Measurements from ENCODE around the gene OR1E2. TPM values are rescaled to one million over a fixed set of nuclear protein-coding genes. Genes with fewer than 3 reads are reported as not detected.
"Not testable (repeated sequence)": the region's sequence is repeated elsewhere in the genome, so short reads cannot be mapped to it uniquely, and the experiment has no call there.

OR1E2 gene
- total and polyA plus RNA-seq, 4 donors = not detected

GRCh38 chr17:3401786-3402185 is 31.9 kb downstream of the OR1E2 start:
- H3K27me3 ChIP-seq (ENCODE audit: control insufficient read depth in 3 of 3, insufficient read depth in 3 of 3, low read length in 2 of 3) = no peaks in the 10 kb centered on the region
- peaks cover 0 to 4% (median 2%) of the 10 kb centered on the region in 4 donors for H3K9me3 ChIP-seq (ENCODE audit: control insufficient read depth in 4 of 4, insufficient read depth in 3 of 4, low read length in 3 of 4)
- no peak overlapping the region for H3K4me3 ChIP-seq
- no peak for ATAC-seq (ENCODE audit: insufficient read depth, low FRiP score)
- TF ChIP-seq CTCF (IDR thresholded peaks at IDR 0.05; ENCODE audit: control extremely low read depth, extremely low read depth) = no peak
- peaks cover 0 to 5% (median 0%) of the 10 kb centered on the region in 5 donors for H3K4me1 ChIP-seq (ENCODE audit: control insufficient read depth in 5 of 5, insufficient read depth in 5 of 5, low read length in 5 of 5)
- H3K9ac ChIP-seq (ENCODE audit: insufficient read depth in 1 of 2, low read length in 2 of 2) = no peak overlapping the region
- 55 to 56% methylated on average over 2 of the region's 2 CpGs for WGBS, 2 donors
- no peaks in the 10 kb centered on the region for H3K36me3 ChIP-seq (ENCODE audit: control insufficient read depth in 4 of 4, insufficient read depth in 4 of 4, low read length in 4 of 4)
- H3K27ac ChIP-seq (ENCODE audit: low read depth in 1 of 2, low read length in 1 of 2) = no peak overlapping the region
- DNase-seq = no peak

DNA sequence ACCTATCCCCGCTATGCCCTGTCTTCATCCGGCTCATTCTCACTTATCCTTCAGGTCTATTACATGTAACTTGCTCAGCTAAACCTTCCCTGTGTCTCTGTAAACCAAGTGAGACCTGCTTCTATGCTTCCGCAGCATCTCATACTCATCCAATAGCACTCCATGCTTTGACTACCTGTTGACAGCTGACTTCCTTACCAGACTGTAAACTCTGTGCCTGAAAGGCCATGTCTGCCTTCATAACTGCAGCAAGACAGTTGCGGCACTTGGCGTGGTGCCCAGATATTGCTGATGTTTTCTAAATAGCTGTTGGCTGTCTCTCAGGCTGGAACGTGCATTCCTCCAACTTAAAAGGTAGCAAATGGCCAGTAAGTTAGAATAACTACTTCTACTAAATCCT is 33.6 kb downstream of the OR1E2 start:
- ATAC-seq (ENCODE audit: insufficient read depth, low FRiP score) (no peak), DNase-seq (peak; percentile 40 to 66 (median 55))
- TF ChIP-seq CTCF (IDR thresholded peaks at IDR 0.05; ENCODE audit: control extremely low read depth, extremely low read depth) = no peak
- Histone ChIP-seq H3K27ac (ENCODE audit: low read depth in 1 of 2, low read length in 1 of 2) (no peak overlapping the region), H3K9ac (ENCODE audit: insufficient read depth in 1 of 2, low read length in 2 of 2) (no peak overlapping the region), H3K4me3 (no peak overlapping the region), H3K36me3 (ENCODE audit: control insufficient read depth in 4 of 4, insufficient read depth in 4 of 4, low read length in 4 of 4) (no peaks in the 10 kb centered on the region), H3K4me1 (ENCODE audit: control insufficient read depth in 5 of 5, insufficient read depth in 5 of 5, low read length in 5 of 5) (peaks cover 0 to 5% (median 0%) of the 10 kb centered on the region in 5 donors), H3K27me3 (ENCODE audit: control insufficient read depth in 3 of 3, insufficient read depth in 3 of 3, low read length in 2 of 3) (no peaks in the 10 kb centered on the region), H3K9me3 (ENCODE audit: control insufficient read depth in 4 of 4, insufficient read depth in 3 of 4, low read length in 3 of 4) (peaks cover 0 to 4% (median 0%) of the 10 kb centered on the region in 4 donors)
- WGBS, 2 donors = 60 to 62% methylated on average over 6 of the region's 6 CpGs

GRCh38 chr17:3398310-3398709 is 35.3 kb downstream of the OR1E2 start, which contains the start of gene OR1E1:
Gene OR1E1 (minus strand): TSS chr17:3398410. CDS start chr17:3398410, 0 bp downstream.
- DNase-seq (no peak), ATAC-seq (ENCODE audit: insufficient read depth, low FRiP score) (no peak)
- H3K9ac ChIP-seq (ENCODE audit: insufficient read depth in 1 of 2, low read length in 2 of 2) = no peak within 1 kb of the TSS
- H3K4me3 ChIP-seq = no peak within 1 kb of the TSS
- WGBS, 2 donors = 91 to 92% methylated on average over 1 of the region's 1 CpG
- H3K9me3 ChIP-seq (ENCODE audit: control insufficient read depth in 4 of 4, insufficient read depth in 3 of 4, low read length in 3 of 4) = peaks cover 0 to 4% (median 0%) of the 10 kb centered on the region in 4 donors
- H3K27me3 ChIP-seq (ENCODE audit: control insufficient read depth in 3 of 3, insufficient read depth in 3 of 3, low read length in 2 of 3) = no peaks in the 10 kb centered on the region
- H3K4me1 ChIP-seq (ENCODE audit: control insufficient read depth in 5 of 5, insufficient read depth in 5 of 5, low read length in 5 of 5) = peaks cover 0 to 5% (median 0%) of the 10 kb centered on the region in 5 donors
- H3K36me3 ChIP-seq (ENCODE audit: control insufficient read depth in 4 of 4, insufficient read depth in 4 of 4, low read length in 4 of 4) = no peaks in the 10 kb centered on the region
- no peak for TF ChIP-seq CTCF (IDR thresholded peaks at IDR 0.05; ENCODE audit: control extremely low read depth, extremely low read depth)
- H3K27ac ChIP-seq (ENCODE audit: low read depth in 1 of 2, low read length in 1 of 2) = no peak within 1 kb of the TSS

- H3K27ac ChIP-seq (ENCODE audit: low read depth in 1 of 2, low read length in 1 of 2); H3K9me3 ChIP-seq (ENCODE audit: control insufficient read depth in 4 of 4, insufficient read depth in 3 of 4, low read length in 3 of 4); H3K9ac ChIP-seq (ENCODE audit: insufficient read depth in 1 of 2, low read length in 2 of 2); H3K4me3 ChIP-seq; ATAC-seq (ENCODE audit: insufficient read depth, low FRiP score); H3K36me3 ChIP-seq (ENCODE audit: control insufficient read depth in 4 of 4, insufficient read depth in 4 of 4, low read length in 4 of 4); H3K4me1 ChIP-seq (ENCODE audit: control insufficient read depth in 5 of 5, insufficient read depth in 5 of 5, low read length in 5 of 5); H3K27me3 ChIP-seq (ENCODE audit: control insufficient read depth in 3 of 3, insufficient read depth in 3 of 3, low read length in 2 of 3): not testable (repeated sequence)
- 43 to 45% methylated on average over 7 of the region's 7 CpGs for WGBS, 2 donors
- peak in 2 of 3 donors; percentile 6 to 7 for DNase-seq
Observed at GRCh38 chr17:3397801-3398200, 35.8 kb downstream of the OR1E2 start.

Measured in lung (tissue), 12 donors.